C4-2B (cell line): ENCODE measurements around the gene TRIM39.
"Not testable (repeated sequence)": the region's sequence is repeated elsewhere in the genome, so short reads cannot be mapped to it uniquely, and the experiment has no call there.

Experiments
- H3K27ac ChIP-seq: fragments of 450-650 bp; 2 replicates; pipeline ENCODE4 v1.5.1; 2017
- CTCF ChIP-seq: fragments of 450-650 bp; conservative IDR thresholded peaks from 2 replicates; pipeline ENCODE4 v1.5.1; 2017; ENCODE audit warnings: mild to moderate bottlenecking
- ZFX ChIP-seq: fragments of 450-650 bp; IDR thresholded peaks from 2 replicates; pipeline ENCODE4 v1.6.1; 2017

Gene TRIM39

GRCh38 chr6:30326526-30327231, at the start of gene TRIM39:
Gene TRIM39, plus strand, starts transcription at chr6:30326927. Its CDS starts 2,391 bp downstream, at chr6:30329318.
- H3K27ac ChIP-seq: peak within 1 kb of the TSS; percentile 90
- no peak for TF ChIP-seq CTCF
- peak; percentile 81 for TF ChIP-seq ZFX

GRCh38 chr6:30280988-30281387, 45.7 kb upstream of the TRIM39 start:
- not testable (repeated sequence) for H3K27ac ChIP-seq

- TF ChIP-seq CTCF (no peak), ZFX (no peak)
- no peak overlapping the region for H3K27ac ChIP-seq
Observed at GRCh38 chr6:30282522-30282921, 44.2 kb upstream of the TRIM39 start.

- no peak for TF ChIP-seq CTCF
- no peak for TF ChIP-seq ZFX
- H3K27ac ChIP-seq: no peak overlapping the region
Observed at GRCh38 chr6:30283761-30284160, 43.0 kb upstream of the TRIM39 start.

- H3K27ac ChIP-seq: no peak overlapping the region
- TF ChIP-seq ZFX: no peak
- no peak for TF ChIP-seq CTCF
Observed at GRCh38 chr6:30287139-30287538, 39.6 kb upstream of the TRIM39 start.

GRCh38 chr6:30295837-30296236, 30.9 kb upstream of the TRIM39 start:
- TF ChIP-seq CTCF (no peak), ZFX (no peak)
- H3K27ac ChIP-seq: no peak overlapping the region

- no peak for TF ChIP-seq ZFX
- no peak for TF ChIP-seq CTCF
Observed at GRCh38 chr6:30304002-30304401, 22.7 kb upstream of the TRIM39 start.

GRCh38 chr6:30311101-30311500, 15.6 kb upstream of the TRIM39 start:
- TF ChIP-seq ZFX (no peak), CTCF (no peak)
- H3K27ac ChIP-seq: no peak overlapping the region

More at GRCh38 chr6:30304002-30304401, 22.7 kb upstream of the TRIM39 start:
- H3K27ac ChIP-seq: no peak overlapping the region
